Measurements from ENCODE around the gene SLC13A1. TPM values are rescaled to one million over a fixed set of nuclear protein-coding genes. Genes with fewer than 3 reads are reported as not detected.

The SLC13A1 gene
- total RNA-seq, 1 experiment from 2014 or later: not detected

DNA sequence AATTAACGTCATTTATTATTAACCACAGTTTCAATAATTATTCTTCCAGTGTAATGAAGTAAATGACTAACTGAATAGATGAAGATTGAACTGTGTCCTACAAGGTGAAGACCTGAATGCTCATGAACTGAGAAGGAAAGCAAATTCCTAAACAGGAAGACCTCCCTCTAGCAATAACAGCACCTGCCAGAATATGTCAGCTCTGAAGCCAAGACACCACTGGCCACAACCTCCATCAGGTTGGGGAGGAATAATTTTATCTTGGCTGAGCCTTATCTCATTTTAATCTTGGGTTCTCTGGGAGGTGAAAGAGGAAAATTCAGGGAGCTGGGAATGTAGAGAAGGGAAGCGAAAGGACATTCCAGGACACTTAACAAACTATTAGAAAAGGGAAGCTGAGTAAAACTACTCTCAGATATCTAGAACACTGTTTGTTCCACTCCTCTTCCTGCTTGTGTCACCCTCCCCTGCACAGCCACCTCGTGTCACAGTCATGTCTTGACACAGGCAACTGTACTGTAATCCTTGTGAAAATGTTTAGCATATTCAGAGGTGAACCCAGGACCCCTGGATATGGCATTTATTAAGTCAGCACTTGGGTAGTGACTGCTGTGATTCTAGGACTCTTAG, 4.6 kb upstream of the SLC13A1 start:
- peaks cover 12% of the 10 kb centered on the region for H3K4me1 Mint-ChIP-seq (ENCODE audit: insufficient read depth, unreplicated experiment)
- H3K27ac Mint-ChIP-seq (ENCODE audit: low read depth, unreplicated experiment): no peak overlapping the region
- no peaks in the 10 kb centered on the region for H3K27me3 Mint-ChIP-seq (ENCODE audit: insufficient read depth, unreplicated experiment)
- ChIA-PET CTCF (interaction anchor here (1.0 to 6.9 kb wide), 2 partner anchors 162 to 165 kb away, joined by 3 to 88 read pairs; no protein-coding TSS in a partner anchor), POLR2A (no interaction called here)
- intact Hi-C loops (cut with micrococcal nuclease): no loop called here
- TF ChIP-seq, protein P1, sequence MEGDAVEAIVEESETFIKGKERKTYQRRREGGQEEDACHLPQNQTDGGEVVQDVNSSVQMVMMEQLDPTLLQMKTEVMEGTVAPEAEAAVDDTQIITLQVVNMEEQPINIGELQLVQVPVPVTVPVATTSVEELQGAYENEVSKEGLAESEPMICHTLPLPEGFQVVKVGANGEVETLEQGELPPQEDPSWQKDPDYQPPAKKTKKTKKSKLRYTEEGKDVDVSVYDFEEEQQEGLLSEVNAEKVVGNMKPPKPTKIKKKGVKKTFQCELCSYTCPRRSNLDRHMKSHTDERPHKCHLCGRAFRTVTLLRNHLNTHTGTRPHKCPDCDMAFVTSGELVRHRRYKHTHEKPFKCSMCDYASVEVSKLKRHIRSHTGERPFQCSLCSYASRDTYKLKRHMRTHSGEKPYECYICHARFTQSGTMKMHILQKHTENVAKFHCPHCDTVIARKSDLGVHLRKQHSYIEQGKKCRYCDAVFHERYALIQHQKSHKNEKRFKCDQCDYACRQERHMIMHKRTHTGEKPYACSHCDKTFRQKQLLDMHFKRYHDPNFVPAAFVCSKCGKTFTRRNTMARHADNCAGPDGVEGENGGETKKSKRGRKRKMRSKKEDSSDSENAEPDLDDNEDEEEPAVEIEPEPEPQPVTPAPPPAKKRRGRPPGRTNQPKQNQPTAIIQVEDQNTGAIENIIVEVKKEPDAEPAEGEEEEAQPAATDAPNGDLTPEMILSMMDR (IDR thresholded peaks at IDR 0.05; ENCODE audit: unreplicated experiment): no peak
- no peak overlapping the region for H3K4me3 Mint-ChIP-seq (ENCODE audit: unreplicated experiment)
- DNase-seq (ENCODE audit: unreplicated experiment): no peak
- H3K9me3 Mint-ChIP-seq (ENCODE audit: unreplicated experiment): no peaks in the 10 kb centered on the region
- BruUV-seq (replicated peaks): no TSS peak
- no peaks in the 10 kb centered on the region for H3K36me3 Mint-ChIP-seq (ENCODE audit: insufficient read depth, unreplicated experiment)

DNA sequence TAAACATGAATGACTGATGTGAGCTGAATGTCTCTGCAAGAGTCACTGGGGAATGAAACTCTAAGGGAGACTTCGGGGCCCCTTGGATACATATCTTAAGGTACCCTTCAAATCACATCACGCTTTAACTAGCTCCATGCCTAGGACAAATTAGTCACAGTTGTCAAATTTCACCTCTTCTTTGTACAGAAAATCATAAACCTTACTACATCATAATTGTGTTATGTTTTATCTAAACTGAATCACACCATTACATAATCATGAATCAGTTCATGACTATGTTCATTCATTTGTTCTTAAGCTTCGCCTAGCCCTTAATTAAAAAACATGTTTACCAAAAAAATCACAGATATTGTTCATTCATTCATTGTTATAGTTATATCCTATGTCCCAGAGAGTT, 2.1 kb upstream of the SLC13A1 start:
- BruUV-seq (replicated peaks): no TSS peak
- H3K4me1 Mint-ChIP-seq (ENCODE audit: insufficient read depth, unreplicated experiment): peaks cover 12% of the 10 kb centered on the region
- H3K36me3 Mint-ChIP-seq (ENCODE audit: insufficient read depth, unreplicated experiment): no peaks in the 10 kb centered on the region
- DNase-seq (ENCODE audit: unreplicated experiment): peak; percentile 21
- ChIA-PET POLR2A (no interaction called here), CTCF (interaction anchor here (0.6 to 1.4 kb wide), 2 partner anchors 165 to 167 kb away, joined by 3 read pairs; no protein-coding TSS in a partner anchor)
- no peaks in the 10 kb centered on the region for H3K27me3 Mint-ChIP-seq (ENCODE audit: insufficient read depth, unreplicated experiment)
- no peak overlapping the region for H3K27ac Mint-ChIP-seq (ENCODE audit: low read depth, unreplicated experiment)
- intact Hi-C loops (cut with micrococcal nuclease): no loop called here
- no peak overlapping the region for H3K4me3 Mint-ChIP-seq (ENCODE audit: unreplicated experiment)
- TF ChIP-seq, protein P1 (IDR thresholded peaks at IDR 0.05; ENCODE audit: unreplicated experiment): no peak
- H3K9me3 Mint-ChIP-seq (ENCODE audit: unreplicated experiment): no peaks in the 10 kb centered on the region

DNA sequence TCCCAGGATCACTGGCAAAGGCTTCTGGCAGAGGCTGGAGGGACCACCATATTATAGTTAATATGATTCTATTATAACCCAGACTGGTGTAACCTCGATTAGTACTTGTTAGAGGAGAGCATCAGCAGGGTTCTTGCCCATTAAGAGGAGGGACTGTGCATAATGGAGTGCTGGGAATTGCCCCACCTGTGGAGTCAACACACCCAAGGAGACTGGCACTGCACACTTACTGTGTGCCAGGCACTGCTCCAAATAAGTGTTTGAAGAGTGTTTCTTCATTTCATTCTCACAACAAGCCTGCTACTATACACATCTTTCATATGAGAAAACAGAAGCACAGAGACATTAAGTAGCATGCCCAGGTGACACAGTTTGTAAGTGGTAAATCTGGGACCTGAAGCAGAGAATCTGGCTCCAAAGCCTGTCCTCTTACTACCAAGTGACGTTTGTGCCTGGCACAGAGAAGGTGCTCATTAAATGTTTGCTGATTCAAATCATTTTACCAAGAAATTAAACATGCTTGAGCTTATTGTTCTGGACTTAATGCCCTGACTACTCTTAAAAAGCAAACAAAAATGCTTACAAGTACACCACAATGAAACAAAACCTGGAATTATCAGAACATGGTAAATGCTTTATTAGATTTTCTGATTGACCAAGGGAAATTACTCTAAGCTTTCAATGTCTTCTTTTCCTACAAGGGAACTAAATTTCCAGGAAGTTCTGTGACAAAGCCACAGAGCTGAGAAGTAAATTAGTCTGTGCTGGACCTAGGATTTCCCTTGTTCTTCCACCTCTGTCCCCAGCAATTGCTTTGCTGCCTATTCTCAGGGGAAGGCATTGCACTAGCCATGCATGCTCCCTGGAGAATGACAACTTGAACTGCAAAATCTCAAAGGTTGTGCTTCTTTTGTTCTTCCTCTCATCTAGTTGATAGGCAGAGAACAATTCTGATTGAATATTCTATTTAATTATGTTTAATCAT, 809 bp downstream of the SLC13A1 start:
- peaks cover 6% of the 10 kb centered on the region for H3K4me1 Mint-ChIP-seq (ENCODE audit: insufficient read depth, unreplicated experiment)
- H3K9me3 Mint-ChIP-seq (ENCODE audit: unreplicated experiment): no peaks in the 10 kb centered on the region
- H3K36me3 Mint-ChIP-seq (ENCODE audit: insufficient read depth, unreplicated experiment): no peaks in the 10 kb centered on the region
- H3K4me3 Mint-ChIP-seq (ENCODE audit: unreplicated experiment): no peak overlapping the region
- ChIA-PET CTCF (interaction anchor here (0.7 to 1.2 kb wide), 2 partner anchors 44 to 231 kb away, joined by 3 read pairs; no protein-coding TSS in a partner anchor), POLR2A (no interaction called here)
- intact Hi-C loops (cut with micrococcal nuclease): no loop called here
- no TSS peak for BruUV-seq (replicated peaks)
- H3K27ac Mint-ChIP-seq (ENCODE audit: low read depth, unreplicated experiment): no peak overlapping the region
- TF ChIP-seq, protein P1 (IDR thresholded peaks at IDR 0.05; ENCODE audit: unreplicated experiment): no peak
- DNase-seq (ENCODE audit: unreplicated experiment): no peak
- peaks cover 11% of the 10 kb centered on the region for H3K27me3 Mint-ChIP-seq (ENCODE audit: insufficient read depth, unreplicated experiment)

DNA sequence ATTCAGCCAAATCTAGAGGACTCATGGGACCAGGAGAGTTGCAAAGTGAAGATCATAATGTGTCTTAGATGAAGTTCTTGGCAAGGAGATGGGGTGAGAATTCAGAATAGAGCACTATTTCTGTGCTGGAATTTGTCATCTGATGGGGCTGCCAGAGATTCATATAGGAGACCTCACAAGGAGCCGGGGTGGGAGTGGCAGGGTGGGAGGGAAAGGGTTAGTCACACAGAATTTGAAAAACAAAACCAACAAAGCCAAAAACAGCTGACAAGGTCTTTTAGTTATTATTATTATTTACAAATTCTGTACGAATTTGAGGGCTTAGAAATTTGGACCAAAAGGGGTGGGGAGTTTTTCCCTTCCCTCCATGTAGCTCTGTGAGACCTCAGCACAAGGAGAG, 1.7 kb downstream of the SLC13A1 start:
- TF ChIP-seq, protein P1 (IDR thresholded peaks at IDR 0.05; ENCODE audit: unreplicated experiment): no peak
- no TSS peak for BruUV-seq (replicated peaks)
- Mint-ChIP-seq H3K4me1 (ENCODE audit: insufficient read depth, unreplicated experiment) (peaks cover 6% of the 10 kb centered on the region), H3K9me3 (ENCODE audit: unreplicated experiment) (no peaks in the 10 kb centered on the region), H3K36me3 (ENCODE audit: insufficient read depth, unreplicated experiment) (no peaks in the 10 kb centered on the region), H3K27me3 (ENCODE audit: insufficient read depth, unreplicated experiment) (peaks cover 18% of the 10 kb centered on the region), H3K27ac (ENCODE audit: low read depth, unreplicated experiment) (no peak overlapping the region), H3K4me3 (ENCODE audit: unreplicated experiment) (no peak overlapping the region)
- no peak for DNase-seq (ENCODE audit: unreplicated experiment)
- intact Hi-C loops (cut with micrococcal nuclease): no loop called here
- POLR2A ChIA-PET: no interaction called here
- CTCF ChIA-PET: interaction anchor here (1.2 kb wide), 1 partner anchor 43 kb away, joined by 3 read pairs; no protein-coding TSS in a partner anchor

Measured in MCF 10A (cell line).